Natural killer cell treated with Interleukin-12 subunit alpha and Interleukin-12 subunit beta and Interleukin-15 and Interleukin-18, amount 100 ng/mL, for 72 hours (primary cell): ENCODE data around the gene GSTM1. TPM values are rescaled to one million over a fixed set of nuclear protein-coding genes. Genes with fewer than 3 reads are reported as not detected.
A peak's percentile ranks its signal among the peaks of the same experiment; 100 is the strongest.

Experiments used
- ATAC-seq, 2 donors: fragments of 150-1000 bp; cut with Tn5 transposase in 1 of 2; sonication (Bioruptor Pico), chemical (Tn5 transposase) in 1 of 2; 2 replicates each; pipeline ENCODE4 v1.10.0; 2021
- DNase-seq: peaks from one replicate; pipeline ENCODE4 v3.0.0; 2022; ENCODE audit warnings: low spot score
- H3K27ac Mint-ChIP-seq, 2 donors: 1 replicate in 1 of 2; 2 replicates in 1 of 2; pipeline ENCODE4 v1.8.0; 2022; ENCODE audit warnings: mixed read lengths in 2 of 2, mild to moderate bottlenecking in 1 of 2, moderate library complexity in 1 of 2
- H3K27me3 Mint-ChIP-seq, 2 donors: 1 replicate in 1 of 2; 2 replicates in 1 of 2; pipeline ENCODE4 v1.8.0; 2022; ENCODE audit warnings: mixed read lengths in 2 of 2
- H3K36me3 Mint-ChIP-seq: one replicate; pipeline ENCODE4 v1.8.0; 2022; ENCODE audit warnings: mixed read lengths
- H3K4me1 Mint-ChIP-seq, 2 donors: 1 replicate in 1 of 2; 2 replicates in 1 of 2; pipeline ENCODE4 v1.8.0; 2022; ENCODE audit warnings: low read depth in 2 of 2, mixed read lengths in 2 of 2, mild to moderate bottlenecking in 1 of 2
- H3K4me3 Mint-ChIP-seq: one replicate; pipeline ENCODE4 v1.8.0; 2022; ENCODE audit warnings: mixed read lengths
- H3K9me3 Mint-ChIP-seq: 2 replicates; pipeline ENCODE4 v1.8.0; 2022; ENCODE audit warnings: mixed read lengths
- total RNA-seq, 2 donors: library from RNA; stranded (reverse); gene quantifications; one replicate each; pipeline ENCODE4 v1.2.3, GENCODE V29; 2022

GSTM1 gene
- total RNA-seq, 2 donors from 2014 or later, result 43.1 TPM; not detected in 1

- Mint-ChIP-seq H3K27ac (no peak overlapping the region), H3K27me3 (peaks cover 28 to 37% of the 10 kb centered on the region in 2 donors), H3K4me1 (peaks cover 7 to 8% of the 10 kb centered on the region in 2 donors), H3K4me3 (peak overlapping the region; percentile 73), H3K36me3 (no peaks in the 10 kb centered on the region), H3K9me3 (no peaks in the 10 kb centered on the region)
- ATAC-seq (peak; percentile 97 to 99), DNase-seq (peak; percentile 85)
These were observed 52.4 kb downstream of the GSTM1 start for GRCh38 chr1:109739738-109740614.

GRCh38 chr1:109740615-109741373, 53.2 kb downstream of the GSTM1 start, which contains the start of gene GSTM3:
GSTM3 (minus strand) TSS chr1:109741038; CDS start chr1:109740287, 751 bp downstream.
- Mint-ChIP-seq H3K27ac (no peak within 1 kb of the TSS), H3K36me3 (no peaks in the 10 kb centered on the region), H3K9me3 (no peaks in the 10 kb centered on the region), H3K4me1 (peaks cover 7 to 8% of the 10 kb centered on the region in 2 donors), H3K27me3 (peaks cover 31 to 45% of the 10 kb centered on the region in 2 donors), H3K4me3 (peak within 1 kb of the TSS; percentile 73)
- no peak for ATAC-seq
- DNase-seq, result no peak

Other genes starting within 250 kb of the GSTM1 start
- gene SYPL2, start 221.3 kb upstream of the GSTM1 start, total RNA-seq, result not detected
- gene ATXN7L2, start 203.9 kb upstream of the GSTM1 start, total RNA-seq, result 10 to 100 TPM in 1 of 2 donors, 1 to 10 TPM in 1; 8.4 to 19.9 TPM
- gene CYB561D1, start 193.7 kb upstream of the GSTM1 start, total RNA-seq, result 10 to 100 TPM; 13.1 to 18.7 TPM
- 1 to 10 TPM in 1 of 2 donors, under 1 TPM in 1; 0.90 to 1.0 TPM for gene AMIGO1, start 178.1 kb upstream of the GSTM1 start, total RNA-seq
- gene GPR61, start 147.9 kb upstream of the GSTM1 start, total RNA-seq, result not detected
- 1 to 10 TPM; 8.9 to 10.0 TPM for gene GNAI3, start 139.2 kb upstream of the GSTM1 start, total RNA-seq
- gene GNAT2, start 68.2 kb upstream of the GSTM1 start, total RNA-seq, result under 1 TPM in 1 of 2 donors, not detected in 1; 0.64 TPM
- 100 to 1,000 TPM in 1 of 2 donors, 10 to 100 TPM in 1; 79.0 to 144 TPM for gene AMPD2, start 68.0 kb upstream of the GSTM1 start, total RNA-seq
- gene GSTM4, start 31.7 kb upstream of the GSTM1 start, total RNA-seq, result 10 to 100 TPM in 1 of 2 donors, 1 to 10 TPM in 1; 8.4 to 25.1 TPM
- gene GSTM2, start 19.8 kb upstream of the GSTM1 start, total RNA-seq, result 10 to 100 TPM in 1 of 2 donors, 1 to 10 TPM in 1; 3.6 to 10.8 TPM
- not detected for gene GSTM5, start 24.4 kb downstream of the GSTM1 start, total RNA-seq
- 1 to 10 TPM; 2.3 to 4.0 TPM for gene GSTM3, start 53.2 kb downstream of the GSTM1 start, total RNA-seq
- not detected for gene EPS8L3, start 76.1 kb downstream of the GSTM1 start, total RNA-seq
- 10 to 100 TPM in 1 of 2 donors, 1 to 10 TPM in 1; 5.6 to 24.1 TPM for gene CSF1, start 223.0 kb downstream of the GSTM1 start, total RNA-seq